Stimulated activated CD8-positive, alpha-beta memory T cell treated with anti-CD3 and anti-CD28 coated beads, Interleukin-4, amount 100 ng/mL, for 4 hours (primary cell): ENCODE measurements around the gene CASQ1.

Experiments
- DNase-seq, 2 donors: peaks; one replicate each; pipeline ENCODE4 v3.0.0-alpha.2; 2020; ENCODE audit warnings: low read depth in 2 of 2, low spot score in 1 of 2

The CASQ1 gene

GRCh38 chr1:160224606-160225005 is 34.2 kb downstream of the CASQ1 start:
- DNase-seq = no peak

DNA sequence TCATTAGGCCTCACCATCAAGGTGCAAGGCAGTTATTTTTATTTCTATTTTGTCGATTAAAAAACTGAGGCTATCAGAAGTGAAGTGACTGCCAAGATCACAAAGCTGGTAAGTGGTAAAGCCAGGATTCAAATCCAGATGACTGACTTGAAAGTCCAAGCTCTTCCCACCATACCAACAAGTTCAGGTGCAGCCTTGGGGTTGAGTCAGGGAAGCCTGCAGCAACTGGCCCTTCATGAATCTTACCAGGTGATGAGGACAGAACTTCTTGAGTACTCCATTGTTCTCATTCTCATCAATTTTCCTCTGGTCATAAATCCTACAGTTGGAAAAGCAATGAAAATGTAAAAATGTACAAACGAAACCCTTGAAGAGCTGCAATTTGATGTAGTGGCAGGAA is 35.0 kb downstream of the CASQ1 start:
- DNase-seq = no peak

DNA sequence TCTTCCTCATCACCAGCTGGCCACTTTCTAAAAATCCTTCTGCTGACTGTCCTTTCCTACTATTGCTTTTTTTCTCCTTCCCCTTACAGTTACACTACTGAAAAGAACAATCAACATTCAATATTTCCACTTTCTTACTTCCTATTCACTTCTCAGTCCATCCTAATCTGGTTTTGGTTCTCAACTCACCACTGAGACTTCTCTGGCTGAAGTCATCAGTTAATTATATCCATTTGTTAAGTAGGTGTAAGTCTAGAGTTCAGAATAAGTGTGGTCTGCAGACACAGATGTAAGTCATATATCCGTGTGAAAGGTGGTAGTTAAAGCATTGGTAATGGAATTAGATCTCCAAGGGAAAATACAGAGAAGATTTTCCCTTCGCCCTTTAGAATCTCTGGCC is 36.2 kb downstream of the CASQ1 start:
- no peak for DNase-seq

DNA sequence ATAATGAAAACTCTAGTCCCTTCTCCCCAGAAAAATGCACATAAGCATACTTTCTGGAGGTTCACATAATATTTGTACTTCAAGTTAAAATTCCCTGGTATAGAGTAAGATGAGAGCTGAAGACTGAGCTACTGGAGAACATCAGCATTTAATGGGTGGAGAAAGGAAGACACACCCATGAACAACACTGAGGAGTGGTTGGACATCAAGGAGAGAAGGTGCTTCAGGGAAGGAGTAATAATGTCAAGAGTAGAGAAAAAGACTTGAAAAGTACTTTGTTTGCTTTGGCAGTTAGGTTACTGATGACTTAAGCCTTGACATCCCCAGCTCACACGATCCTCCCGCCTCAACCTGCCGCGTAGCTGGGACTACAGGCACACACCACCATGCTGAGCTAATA is 36.7 kb downstream of the CASQ1 start:
- no peak for DNase-seq

GRCh38 chr1:160227561-160227960 is 37.2 kb downstream of the CASQ1 start:
- no peak for DNase-seq

- no peak for DNase-seq
Observed at GRCh38 chr1:160228431-160228830, 38.1 kb downstream of the CASQ1 start.

- no peak for DNase-seq
Observed at GRCh38 chr1:160232911-160233310, 42.5 kb downstream of the CASQ1 start.

- no peak for DNase-seq
Observed at GRCh38 chr1:160236806-160237205, 46.4 kb downstream of the CASQ1 start.

- no peak for DNase-seq
Observed at GRCh38 chr1:160237558-160237957, 47.2 kb downstream of the CASQ1 start.

- no peak for DNase-seq
Observed at GRCh38 chr1:160238408-160238807, 48.0 kb downstream of the CASQ1 start.

- no peak for DNase-seq
Observed at GRCh38 chr1:160239582-160240299, 49.4 kb downstream of the CASQ1 start.

DNA sequence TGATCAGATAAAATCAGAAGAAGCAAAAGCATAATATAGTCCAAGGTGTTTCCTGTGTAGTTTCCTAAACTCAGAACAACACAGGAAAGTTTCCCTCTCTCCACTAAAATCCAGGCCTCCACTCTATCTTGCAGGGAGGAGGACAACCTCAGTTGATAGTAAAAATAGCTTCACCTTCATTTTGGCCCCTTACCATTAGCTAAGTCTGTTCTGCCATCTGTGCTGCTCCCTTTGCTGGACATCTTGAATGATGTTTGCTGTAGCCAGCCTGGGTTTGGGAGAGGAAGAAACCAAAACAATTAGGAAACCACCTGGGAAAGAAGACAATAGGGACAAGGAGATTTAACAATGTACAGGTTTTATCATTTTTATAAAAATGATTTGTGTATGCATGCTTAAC is 53.4 kb downstream of the CASQ1 start:
- no peak for DNase-seq

DNA sequence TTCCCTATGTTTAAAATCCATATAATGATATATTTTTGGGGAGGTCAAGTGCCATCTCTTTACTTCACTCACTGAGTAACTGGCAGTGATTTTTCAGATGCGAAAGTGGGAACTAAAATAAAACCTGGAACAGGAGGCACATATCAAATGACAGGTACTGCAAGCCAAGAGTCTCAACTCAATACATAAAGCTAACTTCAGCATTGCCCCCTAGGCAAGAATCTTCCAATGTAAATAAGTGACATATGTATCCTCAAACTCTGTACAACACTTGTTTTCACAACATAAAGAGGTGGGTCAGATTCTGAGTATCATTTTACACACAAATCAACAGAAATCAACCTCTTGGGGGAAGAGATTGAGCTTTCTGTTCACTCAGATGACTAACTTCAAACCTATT is 53.8 kb downstream of the CASQ1 start:
- DNase-seq = no peak

DNA sequence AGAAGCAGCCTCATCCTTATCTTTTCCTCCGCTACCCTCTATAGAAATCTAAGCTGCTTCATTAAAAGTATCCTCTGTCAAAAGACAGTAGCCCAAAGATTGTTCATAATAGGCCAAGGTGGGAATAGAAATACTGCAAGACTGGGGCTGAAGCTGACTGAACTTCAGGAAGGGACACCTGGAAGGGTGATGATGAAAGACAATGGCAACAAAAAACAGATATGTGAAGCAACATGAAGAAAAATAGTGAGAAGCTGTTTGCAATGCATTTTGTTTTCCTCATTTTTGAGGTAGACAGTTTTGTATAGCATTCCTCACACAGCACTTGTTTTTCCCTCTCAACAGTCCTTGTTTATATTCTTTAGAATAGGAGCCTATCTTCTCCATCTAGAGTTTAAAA is 55.1 kb downstream of the CASQ1 start:
- DNase-seq = no peak

GRCh38 chr1:160247053-160247452 is 56.7 kb downstream of the CASQ1 start:
- DNase-seq = no peak

GRCh38 chr1:160251011-160251410 is 60.6 kb downstream of the CASQ1 start:
- DNase-seq = no peak
